Erythroblast (primary cell): ENCODE results near the gene PRR15.

Source experiments
- GATA1 ChIP-seq: IDR thresholded peaks from 2 replicates; pipeline ENCODE4 v1.6.1; 2011; ENCODE audit warnings: low read depth, mild to moderate bottlenecking, control low read depth, low read length, moderate library complexity
- POLR2A ChIP-seq: IDR thresholded peaks from 2 replicates; pipeline ENCODE4 v1.6.1; 2011; ENCODE audit warnings: mild to moderate bottlenecking, low read length

DNA sequence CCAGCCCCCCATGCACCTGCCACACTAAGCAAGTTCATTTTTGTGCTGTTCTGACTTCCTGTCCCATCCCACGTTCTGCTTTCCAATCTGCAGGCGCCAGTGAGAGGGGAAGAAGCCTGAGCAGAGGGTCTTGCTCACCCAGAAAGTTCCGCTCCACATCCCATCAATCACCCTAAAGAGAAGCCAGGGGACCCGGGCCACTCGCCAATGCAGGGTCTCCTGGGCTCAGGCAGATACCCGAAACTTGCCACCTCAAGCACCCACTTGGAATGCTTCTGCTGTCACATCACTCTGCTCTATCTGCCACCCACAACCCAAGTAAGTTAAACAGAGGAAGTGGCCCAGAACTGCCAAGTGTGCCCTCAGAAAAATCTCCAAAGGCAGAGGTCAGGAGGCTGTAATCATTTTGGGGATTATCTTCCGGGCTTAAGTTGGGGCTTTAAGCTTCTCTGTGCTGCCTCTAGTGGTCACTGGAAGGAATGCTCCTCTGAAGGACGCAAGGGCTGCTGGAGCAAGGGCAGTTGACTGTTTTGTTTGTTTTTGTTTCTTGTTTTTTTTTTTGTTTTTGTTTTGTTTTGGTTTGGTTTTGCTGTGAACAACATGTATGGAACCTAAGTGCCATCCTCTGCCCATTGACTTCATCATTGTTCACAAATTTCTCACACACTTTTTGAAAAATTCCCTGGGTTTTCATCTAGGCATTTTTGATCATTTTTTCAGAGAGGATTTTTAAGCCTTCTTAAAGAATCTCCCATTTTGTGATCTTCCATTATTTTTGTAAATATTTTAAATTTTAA, 25.5 kb downstream of the PRR15 start:
- TF ChIP-seq POLR2A (no peak), GATA1 (no peak)
